Thoracic aorta (tissue), 2 donors: ENCODE results near the gene DHRS4L2. TPM values are rescaled to one million over a fixed set of nuclear protein-coding genes. Genes with fewer than 3 reads are reported as not detected.
"Not testable (repeated sequence)": the region's sequence is repeated elsewhere in the genome, so short reads cannot be mapped to it uniquely, and the experiment has no call there.

ENCODE experiments used
- ATAC-seq: fragments of 150-250 bp; one replicate; pipeline ENCODE4 v1.8.0; 2017; ENCODE audit warnings: low read depth; ENCODE audit not compliant: insufficient number of reproducible peaks, low FRiP score
- DNase-seq: peaks from one replicate; pipeline ENCODE4 v3.0.0-alpha.2; 2020; ENCODE audit warnings: low spot score
- H3K27ac ChIP-seq, 2 donors: fragments of 200-600 bp; sonication (generic); 1 replicate in 1 of 2; 2 replicates in 1 of 2; pipeline ENCODE4 v1.5.1; 2016; ENCODE audit warnings: mild to moderate bottlenecking in 2 of 2, moderate library complexity in 2 of 2
- H3K27me3 ChIP-seq: fragments of 200-600 bp; sonication (generic); replicated peaks from 2 replicates; pipeline ENCODE4 v1.6.0; 2016; ENCODE audit warnings: mild to moderate bottlenecking; ENCODE audit not compliant: insufficient read depth
- H3K36me3 ChIP-seq: fragments of 200-600 bp; sonication (generic); one replicate; pipeline ENCODE4 v1.5.1; 2016
- H3K4me1 ChIP-seq, 2 donors: fragments of 200-600 bp; sonication (generic); 1 replicate in 1 of 2; 2 replicates in 1 of 2; pipeline versions ENCODE4 v1.5.1 to v1.6.0; 2016; ENCODE audit warnings: low read depth in 2 of 2, mild to moderate bottlenecking in 1 of 2; ENCODE audit not compliant: control insufficient read depth in 1 of 2
- H3K4me3 ChIP-seq: fragments of 200-600 bp; sonication (generic); 2 replicates; pipeline ENCODE4 v1.5.1; 2016; ENCODE audit warnings: mild to moderate bottlenecking
- H3K9me3 ChIP-seq: fragments of 200-600 bp; sonication (generic); 2 replicates; pipeline ENCODE4 v1.5.1; 2016
- CTCF ChIP-seq: fragments of 200-600 bp; sonication (generic); IDR thresholded peaks from one replicate; pipeline ENCODE4 v1.5.1; 2019; ENCODE audit warnings: antibody characterized with exemption
- total RNA-seq, 2 donors: library from RNA; depleted of rRNA; stranded (reverse); fragments of >200 nt; gene quantifications; one replicate each; pipeline versions ENCODE4 v1.1.0 to v1.2.3, GENCODE V29; 2016

The DHRS4L2 gene
- total RNA-seq, 2 donors from 2014 or later: 5.5 to 6.9 TPM

GRCh38 chr14:24006817-24007652 is 18.3 kb downstream of the DHRS4L2 start:
- not testable (repeated sequence) for DNase-seq, ATAC-seq

GRCh38 chr14:24011051-24011450 is 22.3 kb downstream of the DHRS4L2 start:
- no peak for ATAC-seq
- H3K36me3 ChIP-seq: no peaks in the 10 kb centered on the region
- no peak overlapping the region for H3K4me3 ChIP-seq
- no peak overlapping the region for H3K27ac ChIP-seq
- peaks cover 0 to 19% of the 10 kb centered on the region in 2 donors for H3K4me1 ChIP-seq
- no peak for TF ChIP-seq CTCF
- H3K9me3 ChIP-seq: no peaks in the 10 kb centered on the region
- H3K27me3 ChIP-seq: no peaks in the 10 kb centered on the region
- DNase-seq: no peak

More at GRCh38 chr14:24006817-24007652, 18.3 kb downstream of the DHRS4L2 start:
- H3K4me3 ChIP-seq: peak overlapping the region; percentile 73
- H3K27me3 ChIP-seq, H3K9me3 ChIP-seq, H3K36me3 ChIP-seq, H3K4me1 ChIP-seq: not testable (repeated sequence)
- H3K27ac ChIP-seq: peak overlapping the region in 1 of 2 donors; percentile 26

- not testable (repeated sequence) for H3K4me3 ChIP-seq, H3K9me3 ChIP-seq, H3K27ac ChIP-seq, H3K27me3 ChIP-seq, DNase-seq, ATAC-seq, H3K36me3 ChIP-seq
- peaks cover 0 to 19% of the 10 kb centered on the region in 2 donors for H3K4me1 ChIP-seq
Measured at GRCh38 chr14:24012726-24013273, 24.1 kb downstream of the DHRS4L2 start.

- H3K4me3 ChIP-seq: no peak overlapping the region
- TF ChIP-seq CTCF: peak; percentile 90
- no peaks in the 10 kb centered on the region for H3K27me3 ChIP-seq
- H3K36me3 ChIP-seq: no peaks in the 10 kb centered on the region
- H3K4me1 ChIP-seq: peaks cover 0 to 19% of the 10 kb centered on the region in 2 donors
- no peak for DNase-seq
- no peaks in the 10 kb centered on the region for H3K9me3 ChIP-seq
- no peak for ATAC-seq
- H3K27ac ChIP-seq: no peak overlapping the region
Measured at GRCh38 chr14:24013654-24014514, 25.2 kb downstream of the DHRS4L2 start.

GRCh38 chr14:24015745-24016144 is 27.0 kb downstream of the DHRS4L2 start:
- not testable (repeated sequence) for H3K4me3 ChIP-seq, H3K27ac ChIP-seq, H3K27me3 ChIP-seq, H3K36me3 ChIP-seq, H3K9me3 ChIP-seq, DNase-seq, ATAC-seq
- peaks cover 0 to 19% of the 10 kb centered on the region in 2 donors for H3K4me1 ChIP-seq

- ATAC-seq, H3K36me3 ChIP-seq, H3K27me3 ChIP-seq, DNase-seq, H3K9me3 ChIP-seq, H3K27ac ChIP-seq, H3K4me1 ChIP-seq, H3K4me3 ChIP-seq: not testable (repeated sequence)
Measured at GRCh38 chr14:24018978-24019377, 30.2 kb downstream of the DHRS4L2 start.

GRCh38 chr14:24019944-24020343 is 31.2 kb downstream of the DHRS4L2 start:
- not testable (repeated sequence) for H3K4me1 ChIP-seq, H3K4me3 ChIP-seq, H3K27me3 ChIP-seq, H3K27ac ChIP-seq, DNase-seq, H3K9me3 ChIP-seq, ATAC-seq, H3K36me3 ChIP-seq

GRCh38 chr14:24020520-24020919 is 31.8 kb downstream of the DHRS4L2 start:
- not testable (repeated sequence) for H3K27me3 ChIP-seq, H3K36me3 ChIP-seq, H3K9me3 ChIP-seq, H3K4me1 ChIP-seq, ATAC-seq, H3K27ac ChIP-seq, H3K4me3 ChIP-seq, DNase-seq

GRCh38 chr14:24024939-24025418 is 36.2 kb downstream of the DHRS4L2 start:
- not testable (repeated sequence) for H3K36me3 ChIP-seq, DNase-seq, H3K4me1 ChIP-seq, H3K4me3 ChIP-seq, H3K27me3 ChIP-seq, H3K9me3 ChIP-seq, H3K27ac ChIP-seq, ATAC-seq

- H3K27ac ChIP-seq, ATAC-seq, H3K4me1 ChIP-seq, H3K9me3 ChIP-seq, DNase-seq, H3K4me3 ChIP-seq, H3K36me3 ChIP-seq, H3K27me3 ChIP-seq: not testable (repeated sequence)
Measured at GRCh38 chr14:24029687-24030086, 41.0 kb downstream of the DHRS4L2 start.
